ENCODE measurements around the gene CNIH3.
"Not testable (repeated sequence)": the region's sequence is repeated elsewhere in the genome, so short reads cannot be mapped to it uniquely, and the experiment has no call there.

The CNIH3 gene

DNA sequence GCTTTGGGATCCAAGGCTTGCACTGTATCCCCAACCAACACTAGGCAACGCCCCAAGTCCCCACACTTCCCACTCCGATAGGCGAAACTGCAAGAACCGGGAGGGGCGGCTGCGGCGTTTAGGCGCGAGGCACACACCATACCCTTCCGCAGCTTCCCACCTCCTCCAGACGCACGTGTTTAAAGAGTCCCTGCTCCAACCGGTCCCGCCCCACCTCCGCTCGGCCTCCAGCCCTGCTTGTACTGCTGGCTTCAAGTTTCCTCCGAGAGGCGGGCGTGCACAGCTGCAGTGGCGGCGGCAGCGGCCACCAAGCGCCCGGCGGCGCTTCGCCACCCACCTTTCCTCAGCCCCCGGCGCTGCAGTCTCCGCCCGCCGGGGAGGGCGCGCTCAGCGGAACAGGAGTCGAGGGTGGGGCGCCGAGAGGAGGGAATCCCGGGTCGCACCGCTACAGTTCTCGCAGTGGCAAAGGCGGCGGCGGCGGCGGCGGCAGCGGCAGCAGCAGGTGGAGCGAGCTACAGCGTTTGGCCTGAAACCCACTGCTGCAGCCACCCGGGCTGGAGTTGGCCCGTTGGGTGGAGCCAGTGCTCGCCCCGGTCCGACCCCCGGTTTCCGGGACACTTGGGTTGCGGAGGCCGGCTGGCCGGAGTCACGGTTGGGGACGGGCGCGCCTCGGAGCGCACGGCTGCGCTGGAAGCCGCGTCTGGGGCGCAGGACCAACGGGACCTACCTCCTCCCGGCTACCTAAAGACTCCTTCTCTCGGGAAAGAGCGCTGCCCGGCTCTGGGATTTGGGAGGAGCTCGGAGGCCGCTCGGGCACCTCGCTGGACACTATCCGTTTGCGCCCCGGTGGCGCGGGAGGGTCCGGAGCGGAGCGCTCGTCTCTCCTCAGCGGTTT is at the start of gene CNIH3:
Gene CNIH3 (plus strand): TSS at position 457 of the 895 bp plus-strand sequence. CDS start 858 bp downstream, outside the sequence.
- Mint-ChIP-seq H3K27me3 (peaks cover 60% of the 10 kb centered on the region), H3K9me3 (no peaks in the 10 kb centered on the region), H3K36me3 (ENCODE audit: low read depth) (no peaks in the 10 kb centered on the region), H3K4me1 (ENCODE audit: low read depth) (peaks cover 30% of the 10 kb centered on the region), H3K27ac (no peak within 1 kb of the TSS), H3K4me3 (peak within 1 kb of the TSS; percentile 65)
- peak; percentile 57 for DNase-seq

DNA sequence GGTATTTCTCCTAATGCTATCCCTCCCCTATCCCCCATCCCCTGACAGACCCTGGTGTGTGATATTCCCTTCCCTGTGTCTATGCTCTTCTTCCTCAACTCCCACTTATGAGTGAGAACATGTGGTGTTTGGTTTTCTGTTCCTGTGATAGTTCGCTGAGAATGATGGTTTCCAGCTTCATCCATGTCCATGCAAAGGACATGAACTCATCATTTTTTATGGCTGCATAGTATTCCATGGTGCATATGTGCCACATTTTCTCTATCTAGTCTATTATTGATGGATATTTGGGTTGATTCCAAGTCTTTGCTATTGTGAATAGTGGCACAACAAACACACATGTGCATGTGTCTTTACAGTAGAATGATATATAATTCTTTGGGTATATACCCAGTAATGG is 49.6 kb upstream of the CNIH3 start:
- DNase-seq; H3K36me3 Mint-ChIP-seq (ENCODE audit: low read depth); H3K4me3 Mint-ChIP-seq; H3K27ac Mint-ChIP-seq; H3K4me1 Mint-ChIP-seq (ENCODE audit: low read depth); H3K27me3 Mint-ChIP-seq; H3K9me3 Mint-ChIP-seq: not testable (repeated sequence)

DNA sequence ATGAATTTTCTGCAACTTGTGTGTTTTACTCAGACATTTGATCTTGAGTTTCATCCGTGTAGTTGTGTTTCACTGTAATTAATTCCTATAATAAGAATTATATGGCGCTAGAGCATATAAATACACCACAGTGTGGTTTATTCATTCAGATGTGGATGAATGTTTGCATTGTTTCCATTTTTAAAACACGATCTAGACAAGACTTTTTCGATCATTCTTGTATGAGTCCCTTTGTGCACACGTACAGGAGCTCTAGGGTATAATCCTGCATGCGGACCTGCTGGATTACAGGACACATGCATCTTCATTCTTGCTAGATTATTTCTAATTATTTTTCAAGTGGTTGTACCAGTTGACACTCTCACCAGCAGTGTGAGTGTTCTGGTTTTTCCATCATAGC is 46.8 kb upstream of the CNIH3 start:
- no peaks in the 10 kb centered on the region for H3K36me3 Mint-ChIP-seq (ENCODE audit: low read depth)

DNA sequence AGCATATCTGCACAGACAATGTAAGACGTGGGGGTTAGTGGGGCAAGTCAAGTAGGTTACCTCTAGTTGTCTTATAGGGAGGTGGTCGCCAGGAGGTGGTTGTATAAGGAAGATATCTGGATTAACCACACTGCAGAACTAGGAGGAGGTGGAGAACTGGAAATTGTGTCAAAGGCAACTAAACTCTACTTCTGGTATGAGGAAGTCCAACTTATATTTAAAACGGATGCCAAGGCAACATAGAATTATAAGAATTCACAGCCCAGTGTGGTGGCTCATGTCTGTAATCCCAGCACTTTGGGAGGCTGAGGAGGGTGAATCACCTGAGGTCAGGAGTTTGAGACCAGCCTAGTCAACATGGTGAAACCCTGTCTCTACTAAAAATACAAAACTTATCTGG is 44.1 kb upstream of the CNIH3 start:
- H3K9me3 Mint-ChIP-seq; H3K36me3 Mint-ChIP-seq (ENCODE audit: low read depth); H3K27me3 Mint-ChIP-seq; H3K27ac Mint-ChIP-seq; H3K4me1 Mint-ChIP-seq (ENCODE audit: low read depth); H3K4me3 Mint-ChIP-seq; DNase-seq: not testable (repeated sequence)

More for the DNA sequence above, 46.8 kb upstream of the CNIH3 start:
- peaks cover 4% of the 10 kb centered on the region for H3K27me3 Mint-ChIP-seq
- no peak overlapping the region for H3K27ac Mint-ChIP-seq
- H3K4me1 Mint-ChIP-seq (ENCODE audit: low read depth) = no peaks in the 10 kb centered on the region
- no peaks in the 10 kb centered on the region for H3K9me3 Mint-ChIP-seq
- DNase-seq = no peak
- no peak overlapping the region for H3K4me3 Mint-ChIP-seq

DNA sequence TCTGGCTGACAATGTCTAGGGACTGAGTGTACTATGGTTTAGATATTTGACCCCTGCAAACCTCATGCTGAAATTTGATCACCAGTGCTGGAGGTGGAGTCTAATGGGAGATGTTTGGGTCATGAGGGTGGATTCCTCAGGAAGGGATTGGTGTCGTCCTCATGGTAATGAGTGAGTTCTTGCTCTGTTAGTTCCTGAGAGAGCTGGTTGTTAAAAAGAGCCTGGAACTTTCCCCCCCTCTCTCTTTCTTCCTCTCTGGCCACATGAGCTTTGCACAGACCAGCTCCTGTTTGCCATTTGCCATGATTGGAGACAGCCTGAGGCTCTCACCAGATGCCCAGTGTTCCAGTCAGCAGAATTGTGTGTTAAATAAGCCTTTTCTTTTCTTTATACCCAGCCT is 36.6 kb upstream of the CNIH3 start:
- Mint-ChIP-seq H3K27ac (no peak overlapping the region), H3K4me3 (no peak overlapping the region), H3K9me3 (peaks cover 13% of the 10 kb centered on the region), H3K27me3 (no peaks in the 10 kb centered on the region), H3K4me1 (ENCODE audit: low read depth) (no peaks in the 10 kb centered on the region), H3K36me3 (ENCODE audit: low read depth) (no peaks in the 10 kb centered on the region)
- no peak for DNase-seq

DNA sequence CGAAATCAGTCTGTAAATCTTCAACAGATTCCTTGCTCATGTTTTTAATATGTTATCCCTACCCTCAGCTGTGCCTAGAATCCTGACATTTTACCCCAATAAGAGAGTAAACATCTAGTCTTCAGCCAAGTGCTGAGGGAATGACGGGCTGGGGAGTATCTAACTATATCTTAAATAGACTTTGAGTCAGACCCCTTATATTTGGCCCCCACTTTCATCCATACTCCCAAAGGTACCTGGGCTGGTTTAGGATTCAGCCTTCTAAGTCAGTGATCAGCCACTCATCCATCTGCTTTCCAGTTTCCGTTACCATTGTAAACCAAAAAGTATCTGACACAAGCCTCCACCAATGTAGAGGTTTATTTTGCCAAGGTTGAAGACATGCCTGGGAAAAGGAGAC is 36.1 kb upstream of the CNIH3 start:
- Mint-ChIP-seq H3K27ac (no peak overlapping the region), H3K9me3 (peaks cover 13% of the 10 kb centered on the region), H3K27me3 (no peaks in the 10 kb centered on the region), H3K4me1 (ENCODE audit: low read depth) (no peaks in the 10 kb centered on the region), H3K4me3 (no peak overlapping the region), H3K36me3 (ENCODE audit: low read depth) (no peaks in the 10 kb centered on the region)
- no peak for DNase-seq

DNA sequence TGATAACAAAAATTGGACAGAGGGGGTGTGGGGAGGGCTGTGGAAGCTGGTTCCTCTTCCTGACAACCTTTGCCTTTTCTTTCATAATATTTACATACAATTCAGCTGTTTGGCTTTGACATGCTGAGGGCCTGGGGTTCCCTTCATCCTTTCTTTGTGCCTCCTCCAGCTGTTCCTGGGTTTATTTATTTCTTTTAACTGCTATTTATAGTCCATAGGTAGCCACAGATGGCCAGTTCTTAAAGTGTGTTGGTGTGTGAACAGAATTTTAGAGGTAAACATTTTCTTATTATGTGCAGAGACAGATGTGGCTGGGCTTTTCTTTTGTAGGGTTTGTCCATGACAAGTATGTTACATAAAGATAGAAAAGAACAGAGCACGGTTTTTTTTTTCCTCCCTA is 34.1 kb upstream of the CNIH3 start:
- Mint-ChIP-seq H3K36me3 (ENCODE audit: low read depth) (no peaks in the 10 kb centered on the region), H3K27me3 (no peaks in the 10 kb centered on the region), H3K4me3 (no peak overlapping the region), H3K27ac (no peak overlapping the region), H3K9me3 (peaks cover 5% of the 10 kb centered on the region), H3K4me1 (ENCODE audit: low read depth) (no peaks in the 10 kb centered on the region)
- DNase-seq = no peak

DNA sequence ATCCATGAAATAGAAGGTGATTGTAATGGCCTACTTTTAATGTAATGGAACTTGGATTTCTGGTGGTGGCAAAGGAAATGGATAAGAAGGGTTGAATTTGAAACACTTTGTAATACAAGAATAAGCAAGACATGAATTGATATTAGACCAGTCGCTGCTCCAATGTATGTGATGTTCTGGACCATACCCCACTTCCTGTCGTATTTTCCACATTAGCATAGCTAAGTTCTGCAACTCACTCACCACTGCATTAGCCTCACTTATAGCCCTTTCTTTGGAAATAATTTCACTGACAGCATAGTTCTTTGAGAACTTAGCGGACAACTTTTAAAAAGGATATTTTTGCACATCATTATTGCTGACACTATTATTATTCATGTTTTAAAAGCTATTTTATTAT is 32.3 kb upstream of the CNIH3 start:
- no peak for DNase-seq
- Mint-ChIP-seq H3K4me1 (ENCODE audit: low read depth) (no peaks in the 10 kb centered on the region), H3K27me3 (no peaks in the 10 kb centered on the region), H3K36me3 (ENCODE audit: low read depth) (no peaks in the 10 kb centered on the region), H3K27ac (no peak overlapping the region), H3K4me3 (no peak overlapping the region), H3K9me3 (no peaks in the 10 kb centered on the region)

DNA sequence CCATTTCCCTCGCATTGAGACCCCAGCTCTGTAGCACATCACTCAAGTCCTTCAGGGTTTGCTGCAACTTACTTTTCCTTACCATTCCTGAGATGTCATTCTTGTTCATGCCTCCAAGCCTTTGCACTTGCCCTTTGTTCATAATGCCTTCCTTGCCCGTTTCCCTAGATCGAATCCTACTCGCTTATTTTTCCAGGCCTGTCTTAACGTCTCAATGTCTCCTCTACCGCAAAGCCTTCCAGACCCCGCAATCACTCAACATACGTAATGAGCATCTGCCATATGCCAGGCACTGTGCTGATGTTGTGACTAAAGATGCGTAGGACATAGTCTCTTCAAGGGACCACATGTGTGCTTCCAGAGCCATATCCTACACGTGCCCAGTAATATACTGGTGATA is 31.1 kb upstream of the CNIH3 start:
- no peak overlapping the region for H3K27ac Mint-ChIP-seq
- no peaks in the 10 kb centered on the region for H3K27me3 Mint-ChIP-seq
- no peaks in the 10 kb centered on the region for H3K9me3 Mint-ChIP-seq
- H3K4me1 Mint-ChIP-seq (ENCODE audit: low read depth) = no peaks in the 10 kb centered on the region
- no peak overlapping the region for H3K4me3 Mint-ChIP-seq
- no peaks in the 10 kb centered on the region for H3K36me3 Mint-ChIP-seq (ENCODE audit: low read depth)
- DNase-seq = no peak

DNA sequence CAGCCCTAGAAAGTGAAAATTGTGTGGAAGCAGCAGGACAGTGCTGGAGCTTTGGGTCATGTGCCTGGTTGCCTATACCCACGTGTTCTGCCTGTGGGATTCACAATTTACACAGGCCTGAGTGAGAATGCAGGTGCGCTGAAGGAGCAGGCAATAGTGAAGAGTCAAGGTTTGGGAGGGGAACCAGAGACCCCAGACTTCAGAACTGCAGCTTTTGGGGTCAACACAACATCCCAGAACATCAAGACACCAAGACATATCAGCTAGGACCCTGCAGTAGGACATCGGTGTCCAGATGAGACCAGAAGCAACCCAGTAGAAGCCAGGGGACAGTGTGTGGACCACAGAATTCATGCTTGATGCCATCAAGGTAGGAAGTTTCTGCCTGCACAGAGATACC is 29.1 kb upstream of the CNIH3 start:
- Mint-ChIP-seq H3K36me3 (ENCODE audit: low read depth) (no peaks in the 10 kb centered on the region), H3K4me3 (no peak overlapping the region), H3K9me3 (no peaks in the 10 kb centered on the region), H3K27me3 (no peaks in the 10 kb centered on the region), H3K27ac (no peak overlapping the region), H3K4me1 (ENCODE audit: low read depth) (no peaks in the 10 kb centered on the region)
- no peak for DNase-seq

DNA sequence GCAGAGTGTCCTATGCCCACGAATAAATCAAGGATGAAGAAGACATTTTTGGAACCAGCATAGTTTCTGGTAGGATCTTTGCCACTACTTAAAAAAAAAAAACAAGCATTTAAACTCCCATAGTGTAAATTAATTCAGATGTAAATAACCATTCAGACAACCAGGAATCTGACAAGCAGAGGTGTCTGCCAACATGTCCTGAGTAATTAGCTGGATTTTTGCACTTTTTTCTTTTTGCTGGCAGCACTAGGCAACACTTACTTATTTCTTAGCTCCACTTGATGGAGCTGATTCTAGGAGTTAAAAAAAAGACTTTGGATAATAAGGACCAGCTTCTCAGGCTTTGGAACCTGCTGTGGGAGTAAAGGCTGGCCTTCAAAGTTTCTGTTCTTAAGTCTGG is 27.6 kb upstream of the CNIH3 start:
- no peaks in the 10 kb centered on the region for H3K36me3 Mint-ChIP-seq (ENCODE audit: low read depth)
- no peaks in the 10 kb centered on the region for H3K27me3 Mint-ChIP-seq
- H3K4me1 Mint-ChIP-seq (ENCODE audit: low read depth) = no peaks in the 10 kb centered on the region
- DNase-seq = no peak
- H3K9me3 Mint-ChIP-seq = no peaks in the 10 kb centered on the region
- no peak overlapping the region for H3K4me3 Mint-ChIP-seq
- no peak overlapping the region for H3K27ac Mint-ChIP-seq

DNA sequence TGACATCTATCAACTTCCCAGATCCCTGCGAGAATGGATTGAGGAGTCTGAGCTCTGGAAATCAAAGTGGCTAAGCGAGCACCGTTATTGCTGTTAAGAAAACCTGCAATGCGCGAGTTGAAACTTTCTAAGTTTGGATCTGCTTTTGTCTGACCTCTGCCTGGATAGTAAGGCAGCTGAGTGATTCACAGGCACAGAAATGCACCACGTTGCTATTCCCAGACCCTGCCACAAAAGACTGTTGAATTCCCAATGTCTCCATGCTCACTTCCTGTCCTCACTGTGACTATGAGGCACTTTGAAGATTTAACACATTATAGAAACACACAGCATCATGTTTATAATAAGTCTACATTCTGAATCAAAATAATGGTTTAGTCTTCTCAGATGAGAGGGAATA is 27.1 kb upstream of the CNIH3 start:
- DNase-seq = no peak
- Mint-ChIP-seq H3K4me1 (ENCODE audit: low read depth) (no peaks in the 10 kb centered on the region), H3K36me3 (ENCODE audit: low read depth) (no peaks in the 10 kb centered on the region), H3K27me3 (no peaks in the 10 kb centered on the region), H3K27ac (no peak overlapping the region), H3K4me3 (no peak overlapping the region), H3K9me3 (no peaks in the 10 kb centered on the region)

DNA sequence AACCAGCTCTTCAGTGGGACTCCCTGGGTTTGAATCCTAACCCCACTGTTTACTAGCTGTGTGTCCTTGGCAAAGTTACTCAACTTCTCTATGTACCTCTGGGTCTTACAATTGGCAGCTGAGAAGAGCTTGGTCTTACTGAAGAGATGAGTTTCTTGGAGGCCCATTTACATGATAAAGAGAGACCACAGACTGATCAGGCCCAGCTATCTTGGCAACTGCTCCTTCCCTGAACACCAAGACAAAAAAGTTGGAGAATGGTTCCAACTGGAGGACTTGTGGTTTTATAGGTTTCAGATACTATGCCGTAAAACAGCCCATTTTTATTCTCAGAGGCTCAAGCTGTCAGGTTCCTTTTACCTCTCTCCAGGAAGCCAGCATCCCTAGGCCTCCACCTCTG is 24.8 kb upstream of the CNIH3 start:
- no peak overlapping the region for H3K27ac Mint-ChIP-seq

DNA sequence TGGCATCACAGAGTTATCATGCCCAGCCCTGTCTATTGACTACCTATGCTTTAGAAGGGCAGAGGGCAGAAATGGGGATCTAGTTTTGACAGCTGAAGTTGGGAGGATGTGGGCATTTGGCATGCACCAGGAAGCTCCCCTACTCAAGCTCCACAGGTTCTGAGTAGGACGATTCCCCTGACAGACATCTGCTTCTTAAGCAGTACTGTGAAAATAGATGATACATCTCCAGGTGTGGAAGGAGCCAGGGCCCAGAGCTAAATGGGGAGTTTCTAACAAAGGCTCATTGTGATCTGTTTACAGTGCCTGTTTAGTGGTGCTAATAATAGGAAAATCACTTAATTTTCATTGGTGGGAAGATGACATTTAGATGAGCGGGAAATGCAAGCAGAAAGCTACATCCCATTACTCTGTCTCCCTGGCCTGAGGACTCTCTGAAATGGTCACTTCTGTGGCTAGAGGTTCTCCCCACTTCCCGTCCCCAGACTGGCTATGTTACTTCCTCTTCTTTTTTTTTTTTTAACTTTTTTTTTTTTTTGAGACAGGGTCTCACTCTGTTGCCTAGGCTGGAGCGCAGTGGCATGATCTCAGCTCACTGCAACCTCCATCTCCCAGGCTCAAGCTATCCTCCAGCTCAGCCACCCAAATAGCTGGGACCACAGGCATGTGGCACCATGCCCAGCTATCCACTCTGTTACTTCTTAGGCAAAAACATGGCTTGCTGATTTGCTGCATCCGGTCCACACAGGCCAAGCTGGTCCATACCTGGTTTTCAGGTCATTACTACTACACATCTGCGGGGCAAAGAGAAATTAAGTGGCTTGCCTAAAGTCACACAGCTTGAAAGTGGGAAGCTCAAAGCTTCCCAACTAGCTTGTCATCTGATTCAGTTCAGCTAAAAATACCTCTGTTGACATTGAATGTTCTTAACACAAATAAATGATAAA is 23.2 kb upstream of the CNIH3 start:
- Mint-ChIP-seq H3K4me3 (no peak overlapping the region), H3K27me3 (no peaks in the 10 kb centered on the region), H3K9me3 (no peaks in the 10 kb centered on the region), H3K27ac (no peak overlapping the region), H3K4me1 (ENCODE audit: low read depth) (no peaks in the 10 kb centered on the region), H3K36me3 (ENCODE audit: low read depth) (no peaks in the 10 kb centered on the region)
- no peak for DNase-seq

More for the DNA sequence above, 24.8 kb upstream of the CNIH3 start:
- Mint-ChIP-seq H3K4me3 (no peak overlapping the region), H3K9me3 (no peaks in the 10 kb centered on the region), H3K4me1 (ENCODE audit: low read depth) (no peaks in the 10 kb centered on the region), H3K36me3 (ENCODE audit: low read depth) (no peaks in the 10 kb centered on the region), H3K27me3 (no peaks in the 10 kb centered on the region)
- DNase-seq = no peak

DNA sequence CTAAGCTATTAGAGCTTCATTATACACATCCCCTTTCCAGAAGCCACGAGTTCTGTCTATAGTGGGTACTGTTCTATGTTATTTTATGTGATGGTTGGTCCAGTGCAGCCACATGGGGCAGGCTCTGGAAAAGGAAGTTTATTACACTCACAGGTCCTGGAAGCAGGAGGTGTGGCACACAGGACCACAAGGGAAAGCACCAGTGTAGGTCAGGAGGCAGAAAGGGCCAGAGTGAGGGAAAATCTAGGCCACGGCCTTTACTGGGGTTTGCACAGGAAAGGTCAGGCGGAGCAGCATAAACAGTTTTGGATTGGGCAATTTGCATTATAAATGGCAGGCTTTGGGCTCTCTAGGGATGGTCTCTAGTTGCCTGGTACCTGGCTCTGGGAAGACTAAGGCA is 21.8 kb upstream of the CNIH3 start:
- Mint-ChIP-seq H3K36me3 (ENCODE audit: low read depth) (no peaks in the 10 kb centered on the region), H3K9me3 (no peaks in the 10 kb centered on the region), H3K27ac (no peak overlapping the region), H3K4me1 (ENCODE audit: low read depth) (no peaks in the 10 kb centered on the region), H3K4me3 (no peak overlapping the region), H3K27me3 (no peaks in the 10 kb centered on the region)
- no peak for DNase-seq
